ENCODE results near the gene ELMO1.
A peak's percentile ranks its signal among the peaks of the same experiment; 100 is the strongest.

The ELMO1 gene

GRCh38 chr7:36840904-36841303, 607.8 kb downstream of the ELMO1 start:
- H3K4me3 ChIP-seq (ENCODE audit: low read depth, low read length), result no peak overlapping the region
- TF ChIP-seq CTCF (IDR thresholded peaks at IDR 0.05; ENCODE audit: low read depth, low read length), result no peak
- no peaks in the 10 kb centered on the region for H3K27me3 ChIP-seq (ENCODE audit: insufficient read depth, low read depth, severe bottlenecking)
- H3K36me3 ChIP-seq, result no peaks in the 10 kb centered on the region
- no peak for DNase-seq
- peaks cover 5% of the 10 kb centered on the region for H3K9me3 ChIP-seq (ENCODE audit: severe bottlenecking)
- no peak overlapping the region for H3K27ac ChIP-seq

- TF ChIP-seq CTCF (IDR thresholded peaks at IDR 0.05; ENCODE audit: low read depth, low read length), result no peak
- peak overlapping the region; percentile 35 for H3K27ac ChIP-seq
- peak; percentile 81 for DNase-seq
- H3K27me3 ChIP-seq (ENCODE audit: insufficient read depth, low read depth, severe bottlenecking), result no peaks in the 10 kb centered on the region
- peak overlapping the region; percentile 38 for H3K4me3 ChIP-seq (ENCODE audit: low read depth, low read length)
- no peaks in the 10 kb centered on the region for H3K36me3 ChIP-seq
- H3K9me3 ChIP-seq (ENCODE audit: severe bottlenecking), result peaks cover 6% of the 10 kb centered on the region
These were observed 609.9 kb downstream of the ELMO1 start for GRCh38 chr7:36838616-36839225.

- no peak for TF ChIP-seq CTCF (IDR thresholded peaks at IDR 0.05; ENCODE audit: low read depth, low read length)
- Histone ChIP-seq H3K36me3 (no peaks in the 10 kb centered on the region), H3K27ac (no peak overlapping the region), H3K4me3 (ENCODE audit: low read depth, low read length) (no peak overlapping the region), H3K27me3 (ENCODE audit: insufficient read depth, low read depth, severe bottlenecking) (no peaks in the 10 kb centered on the region), H3K9me3 (ENCODE audit: severe bottlenecking) (peaks cover 2% of the 10 kb centered on the region)
- DNase-seq, result no peak
These were observed 617.6 kb downstream of the ELMO1 start for GRCh38 chr7:36831049-36831448.

GRCh38 chr7:36827726-36828703, 620.6 kb downstream of the ELMO1 start:
- Histone ChIP-seq H3K27me3 (ENCODE audit: insufficient read depth, low read depth, severe bottlenecking) (no peaks in the 10 kb centered on the region), H3K36me3 (no peaks in the 10 kb centered on the region), H3K9me3 (ENCODE audit: severe bottlenecking) (no peaks in the 10 kb centered on the region), H3K4me3 (ENCODE audit: low read depth, low read length) (no peak overlapping the region), H3K27ac (no peak overlapping the region)
- no peak for TF ChIP-seq CTCF (IDR thresholded peaks at IDR 0.05; ENCODE audit: low read depth, low read length)
- DNase-seq, result no peak

- H3K27me3 ChIP-seq (ENCODE audit: insufficient read depth, low read depth, severe bottlenecking), result no peaks in the 10 kb centered on the region
- H3K36me3 ChIP-seq, result no peaks in the 10 kb centered on the region
- DNase-seq, result no peak
- no peak overlapping the region for H3K27ac ChIP-seq
- H3K4me3 ChIP-seq (ENCODE audit: low read depth, low read length), result no peak overlapping the region
- H3K9me3 ChIP-seq (ENCODE audit: severe bottlenecking), result no peaks in the 10 kb centered on the region
- no peak for TF ChIP-seq CTCF (IDR thresholded peaks at IDR 0.05; ENCODE audit: low read depth, low read length)
These were observed 623.2 kb downstream of the ELMO1 start for GRCh38 chr7:36825501-36825900.

Data from WERI-Rb-1 (cell line).